ENCODE measurements around the gene DDX23.

DDX23 gene

DNA sequence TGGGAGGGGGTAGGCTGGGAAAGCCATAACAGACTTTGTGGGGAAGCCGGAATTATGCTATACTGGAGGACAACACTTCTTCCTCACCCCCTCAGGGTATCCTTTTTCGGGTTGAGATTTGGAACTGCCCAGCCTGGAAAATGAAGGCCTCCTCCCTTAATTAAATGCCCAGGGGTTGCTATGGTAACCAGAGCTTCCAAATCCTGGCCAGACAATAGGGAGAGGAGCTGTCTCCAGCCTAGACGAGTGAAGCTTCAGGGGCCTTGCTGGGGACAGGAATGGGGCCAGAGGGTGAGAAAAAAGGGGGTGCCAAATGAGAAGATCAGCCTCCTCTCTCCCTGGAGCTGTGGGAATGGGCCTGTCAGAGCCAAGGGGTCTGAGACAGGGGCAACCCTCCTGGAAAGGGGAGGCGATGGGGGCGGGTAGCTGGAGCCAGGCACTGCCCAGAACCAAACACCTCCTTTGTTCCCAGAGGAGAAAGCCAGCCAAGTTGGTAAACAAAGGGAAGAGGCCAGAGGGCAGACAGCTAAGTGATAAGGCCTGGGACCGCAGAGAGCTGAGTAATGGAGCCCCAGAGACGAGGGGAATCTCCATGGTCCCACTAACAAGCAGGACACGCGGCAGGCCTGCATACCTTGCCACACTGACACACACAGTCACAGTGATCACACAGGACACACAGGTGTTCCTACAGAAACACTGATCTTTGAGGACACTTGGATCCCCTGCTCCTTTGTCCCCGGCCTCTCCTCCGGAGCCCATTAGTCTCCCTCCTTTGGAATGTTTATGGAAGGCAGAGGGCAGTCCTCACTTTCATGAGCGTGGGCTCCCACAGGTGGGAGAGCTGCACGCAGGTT, 31.6 kb upstream of the DDX23 start:
- DNase-seq (ENCODE audit: low read depth), result no peak
- H3K4me3 ChIP-seq (ENCODE audit: low read depth, low read length), result no peak overlapping the region
- TF ChIP-seq, protein P1, sequence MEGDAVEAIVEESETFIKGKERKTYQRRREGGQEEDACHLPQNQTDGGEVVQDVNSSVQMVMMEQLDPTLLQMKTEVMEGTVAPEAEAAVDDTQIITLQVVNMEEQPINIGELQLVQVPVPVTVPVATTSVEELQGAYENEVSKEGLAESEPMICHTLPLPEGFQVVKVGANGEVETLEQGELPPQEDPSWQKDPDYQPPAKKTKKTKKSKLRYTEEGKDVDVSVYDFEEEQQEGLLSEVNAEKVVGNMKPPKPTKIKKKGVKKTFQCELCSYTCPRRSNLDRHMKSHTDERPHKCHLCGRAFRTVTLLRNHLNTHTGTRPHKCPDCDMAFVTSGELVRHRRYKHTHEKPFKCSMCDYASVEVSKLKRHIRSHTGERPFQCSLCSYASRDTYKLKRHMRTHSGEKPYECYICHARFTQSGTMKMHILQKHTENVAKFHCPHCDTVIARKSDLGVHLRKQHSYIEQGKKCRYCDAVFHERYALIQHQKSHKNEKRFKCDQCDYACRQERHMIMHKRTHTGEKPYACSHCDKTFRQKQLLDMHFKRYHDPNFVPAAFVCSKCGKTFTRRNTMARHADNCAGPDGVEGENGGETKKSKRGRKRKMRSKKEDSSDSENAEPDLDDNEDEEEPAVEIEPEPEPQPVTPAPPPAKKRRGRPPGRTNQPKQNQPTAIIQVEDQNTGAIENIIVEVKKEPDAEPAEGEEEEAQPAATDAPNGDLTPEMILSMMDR (IDR thresholded peaks at IDR 0.05; ENCODE audit: control insufficient read depth, extremely low read depth, insufficient read depth), result no peak

DNA sequence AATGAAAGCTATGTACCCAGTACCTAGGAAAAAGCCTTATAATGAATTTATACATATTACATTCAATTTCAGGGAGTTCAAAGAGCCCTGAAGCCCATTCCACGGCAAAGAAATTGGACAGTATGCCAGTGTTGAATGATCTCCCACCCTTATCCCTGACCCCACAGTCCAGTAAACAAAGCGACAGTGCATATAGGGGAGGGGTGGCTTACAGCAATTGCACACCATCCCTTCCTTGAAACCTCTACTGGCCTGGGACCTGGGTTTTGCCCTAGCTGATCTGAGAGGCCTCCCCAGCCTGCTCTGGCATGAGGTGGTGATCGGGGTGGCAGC, 31.0 kb upstream of the DDX23 start:
- DNase-seq (ENCODE audit: low read depth), result no peak
- TF ChIP-seq, protein P1 (IDR thresholded peaks at IDR 0.05; ENCODE audit: control insufficient read depth, extremely low read depth, insufficient read depth), result no peak

GRCh38 chr12:48882315-48882687, 30.3 kb upstream of the DDX23 start:
- H3K4me3 ChIP-seq (ENCODE audit: low read depth, low read length), result no peak overlapping the region
- DNase-seq (ENCODE audit: low read depth), result no peak
- TF ChIP-seq, protein P1 (IDR thresholded peaks at IDR 0.05; ENCODE audit: control insufficient read depth, extremely low read depth, insufficient read depth), result no peak

More for the DNA sequence above, 31.0 kb upstream of the DDX23 start:
- no peak overlapping the region for H3K4me3 ChIP-seq (ENCODE audit: low read depth, low read length)

DNA sequence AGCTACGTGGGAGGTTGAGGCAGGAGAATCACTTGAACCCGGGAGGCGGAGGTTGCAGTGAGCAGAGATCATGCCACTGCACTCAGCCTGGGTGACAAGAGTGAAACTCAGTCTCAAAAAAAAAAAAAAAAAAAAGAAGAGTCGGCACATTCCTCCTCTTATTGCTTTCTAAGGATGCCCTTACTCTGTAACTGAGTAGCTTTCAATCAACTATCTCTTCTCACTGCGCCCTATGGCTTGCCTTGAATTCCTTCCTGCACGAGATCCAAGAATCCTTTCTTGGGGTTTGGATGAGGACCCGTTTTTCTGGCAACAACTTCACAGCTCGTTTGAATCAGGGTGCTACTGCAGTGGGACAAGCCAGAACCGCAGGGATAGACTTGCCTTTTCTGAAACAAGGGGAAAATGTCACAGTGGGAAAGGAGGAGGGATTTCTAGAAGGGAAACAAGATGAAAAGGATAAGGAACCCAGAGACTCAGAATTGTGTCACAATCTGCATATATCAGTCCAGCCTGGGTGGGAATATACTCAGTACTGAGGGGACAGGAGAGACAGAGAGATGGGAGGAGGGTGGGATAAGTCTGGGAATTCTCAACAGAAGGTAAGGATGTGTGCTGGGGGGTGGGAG, 29.8 kb upstream of the DDX23 start:
- no peak for DNase-seq (ENCODE audit: low read depth)
- TF ChIP-seq, protein P1 (IDR thresholded peaks at IDR 0.05; ENCODE audit: control insufficient read depth, extremely low read depth, insufficient read depth), result no peak
- no peak overlapping the region for H3K4me3 ChIP-seq (ENCODE audit: low read depth, low read length)

DNA sequence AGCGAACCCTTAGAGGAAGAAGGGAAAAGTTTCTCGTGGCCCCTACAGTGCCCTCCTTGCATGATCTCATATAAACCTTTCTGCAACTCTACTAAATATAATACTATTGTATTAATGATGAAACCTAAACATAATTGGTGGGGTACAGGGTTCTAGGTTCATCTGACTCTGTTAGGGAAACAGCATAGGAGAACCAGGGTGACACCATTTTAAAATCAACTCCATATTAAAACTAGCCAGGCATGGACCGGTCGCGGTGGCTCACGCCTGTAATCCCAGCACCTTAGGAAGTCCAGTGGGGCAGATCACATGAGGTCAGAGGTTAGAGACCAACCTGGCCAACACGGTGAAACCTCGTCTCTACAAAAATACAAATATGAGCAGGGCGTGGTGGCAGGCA, 28.7 kb upstream of the DDX23 start:
- TF ChIP-seq, protein P1 (IDR thresholded peaks at IDR 0.05; ENCODE audit: control insufficient read depth, extremely low read depth, insufficient read depth), result no peak
- DNase-seq (ENCODE audit: low read depth), result no peak
- no peak overlapping the region for H3K4me3 ChIP-seq (ENCODE audit: low read depth, low read length)

GRCh38 chr12:48878548-48878947, 26.6 kb upstream of the DDX23 start:
- TF ChIP-seq, protein P1 (IDR thresholded peaks at IDR 0.05; ENCODE audit: control insufficient read depth, extremely low read depth, insufficient read depth), result no peak
- no peak overlapping the region for H3K4me3 ChIP-seq (ENCODE audit: low read depth, low read length)
- no peak for DNase-seq (ENCODE audit: low read depth)

All from LNCaP clone FGC (cell line).